ENCODE results near the gene KLHL2.
"Not testable (repeated sequence)": the region's sequence is repeated elsewhere in the genome, so short reads cannot be mapped to it uniquely, and the experiment has no call there.

Gene KLHL2

DNA sequence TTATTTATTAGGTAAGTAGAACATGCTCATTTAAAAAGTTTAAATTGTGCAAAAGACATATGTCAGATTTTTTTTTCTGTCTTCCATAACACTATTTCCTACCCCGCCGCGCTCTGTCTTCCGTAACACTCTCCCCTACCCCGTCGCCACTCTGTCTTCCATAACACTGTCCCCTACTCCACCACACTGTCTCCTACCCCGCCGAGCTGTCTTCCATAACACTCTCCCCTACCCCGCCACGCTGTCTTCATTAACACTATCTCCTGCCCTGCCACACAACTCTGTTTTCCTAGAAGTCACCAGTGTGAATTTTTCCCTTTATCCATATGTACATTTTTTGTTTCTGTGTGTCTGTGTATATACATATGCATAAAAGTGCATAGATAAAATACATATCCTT is 124.5 kb downstream of the KLHL2 start:
- DNase-seq: no peak

GRCh38 chr4:165332502-165332901 is 125.1 kb downstream of the KLHL2 start:
- no peak for DNase-seq

DNA sequence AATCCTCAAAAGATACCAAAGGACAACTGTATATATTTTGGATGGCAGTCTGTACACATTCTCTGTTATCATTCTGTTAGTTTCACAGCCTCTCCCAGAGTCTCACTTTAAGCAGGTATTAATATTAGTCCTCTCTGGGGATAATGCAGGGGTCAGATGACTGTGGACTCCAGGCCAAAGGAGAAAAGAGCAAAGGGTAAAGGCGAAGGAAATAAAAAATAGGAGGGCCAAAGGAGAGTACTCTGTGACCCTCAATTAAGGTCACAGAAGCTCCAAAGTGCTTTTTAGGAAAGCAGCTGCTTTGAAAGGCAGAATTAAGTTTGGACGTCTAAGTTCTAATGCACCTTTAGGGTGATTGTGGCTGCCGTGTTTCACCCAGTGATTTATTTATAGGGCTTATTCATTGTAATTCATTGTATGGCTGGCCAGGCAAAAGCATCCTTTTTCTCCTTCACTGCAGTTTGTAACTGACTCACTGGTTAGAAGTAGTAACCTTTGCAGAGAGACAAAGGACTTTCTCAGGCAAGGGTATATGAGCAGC is 127.9 kb downstream of the KLHL2 start:
- DNase-seq: no peak

GRCh38 chr4:165336743-165337142 is 129.4 kb downstream of the KLHL2 start:
- no peak for DNase-seq

GRCh38 chr4:165342340-165342739 is 135.0 kb downstream of the KLHL2 start:
- not testable (repeated sequence) for DNase-seq

- DNase-seq: no peak
Measured at GRCh38 chr4:165343353-165344191, 136.2 kb downstream of the KLHL2 start.

- no peak for DNase-seq
Measured at GRCh38 chr4:165345666-165346417, 138.5 kb downstream of the KLHL2 start.

GRCh38 chr4:165347647-165348569 is 140.5 kb downstream of the KLHL2 start:
- no peak for DNase-seq

GRCh38 chr4:165351359-165352130 is 144.2 kb downstream of the KLHL2 start:
- DNase-seq: no peak

- DNase-seq: peak; percentile 46
Measured at GRCh38 chr4:165355900-165356300, 148.5 kb downstream of the KLHL2 start.

- DNase-seq: no peak
Measured at GRCh38 chr4:165359506-165359905, 152.1 kb downstream of the KLHL2 start.

DNA sequence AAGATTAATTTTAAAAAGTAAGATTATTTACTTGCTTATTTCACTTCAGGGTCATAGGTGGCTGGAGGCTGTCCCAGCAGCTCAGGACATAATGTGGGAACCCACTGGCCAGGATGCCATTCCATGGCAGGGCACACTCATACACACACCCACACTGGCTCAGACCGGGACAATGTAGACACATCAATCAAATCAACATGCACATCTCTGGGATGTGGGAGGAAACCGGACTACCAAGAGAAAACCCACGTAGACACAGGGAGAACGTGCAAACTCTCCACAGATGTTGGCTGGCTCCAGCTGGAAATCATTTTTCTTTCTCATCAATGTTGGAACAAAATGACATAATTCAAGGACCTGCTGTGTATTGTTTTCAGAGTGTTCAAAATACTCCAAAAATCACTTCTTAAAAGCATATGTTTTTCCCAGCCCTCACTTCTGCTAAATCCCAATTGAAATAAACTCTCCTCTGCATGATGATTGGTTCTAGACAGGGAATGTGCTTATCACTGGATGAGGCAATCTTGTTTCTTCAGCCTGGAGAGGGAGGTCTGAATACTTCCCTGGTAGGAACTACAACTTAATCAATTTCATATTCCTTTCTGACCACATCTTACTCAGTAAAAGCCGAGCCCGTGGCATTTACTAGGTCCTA is 152.8 kb downstream of the KLHL2 start:
- DNase-seq: no peak

- DNase-seq: no peak
Measured at GRCh38 chr4:165360985-165361670, 153.8 kb downstream of the KLHL2 start.

DNA sequence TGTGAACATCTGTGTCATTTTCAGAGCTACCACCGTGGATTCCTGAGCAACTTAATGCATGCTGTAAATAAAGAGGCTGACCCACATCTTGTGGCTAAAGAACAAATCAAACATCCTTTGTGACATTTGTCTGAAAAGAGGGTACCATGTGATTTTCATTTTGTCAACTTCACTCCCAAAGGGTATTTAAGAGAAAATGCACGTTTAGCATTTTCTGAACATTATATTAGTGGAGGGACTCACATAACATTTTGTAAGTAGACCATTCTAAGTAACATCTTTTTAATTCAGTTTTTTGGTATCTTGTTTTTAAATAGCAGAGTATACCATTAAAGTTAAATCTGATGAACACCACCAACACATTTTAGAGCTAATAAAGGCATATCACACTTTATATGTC is 154.4 kb downstream of the KLHL2 start:
- DNase-seq: no peak

GRCh38 chr4:165364452-165365080 is 157.2 kb downstream of the KLHL2 start:
- DNase-seq: no peak

DNA sequence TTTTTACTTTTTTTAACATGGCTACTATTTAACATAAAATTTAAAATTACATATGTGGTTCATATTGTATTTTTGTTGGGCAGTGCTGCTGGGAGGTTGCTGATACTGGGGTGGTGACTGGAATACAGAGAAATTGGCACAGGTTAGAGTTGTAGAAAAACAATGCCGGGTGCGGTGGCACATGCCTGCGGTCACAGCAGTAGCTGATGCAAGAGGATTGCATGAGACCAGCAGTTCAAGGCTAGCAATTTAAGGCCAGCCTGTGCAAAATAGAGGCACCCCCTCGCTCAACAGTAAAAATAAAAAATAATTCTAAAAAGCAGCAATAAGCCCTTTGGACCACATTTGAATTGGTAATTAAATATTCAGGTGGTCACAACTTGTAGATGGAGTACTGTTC is 159.7 kb downstream of the KLHL2 start:
- DNase-seq: no peak

DNA sequence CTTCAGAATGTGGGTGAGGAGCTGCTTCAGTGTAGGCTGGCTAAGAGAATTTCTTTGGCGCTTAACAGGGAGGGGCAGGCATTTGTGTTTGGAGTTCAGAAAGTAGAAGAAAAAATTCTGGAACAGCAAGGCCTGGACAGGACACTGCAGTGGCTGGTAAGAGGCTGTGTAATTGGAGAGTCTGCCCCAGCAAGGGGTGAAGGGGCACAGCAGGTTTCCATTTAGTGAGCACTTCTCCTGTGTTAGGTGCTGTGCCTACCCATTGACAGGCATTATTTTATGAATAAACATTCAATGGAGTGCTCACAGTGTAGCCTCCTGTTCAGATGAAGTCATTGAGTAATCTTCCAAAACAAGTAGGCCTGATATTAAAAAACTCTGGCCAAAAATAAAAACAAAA is 160.8 kb downstream of the KLHL2 start:
- no peak for DNase-seq

GRCh38 chr4:165368567-165368966 is 161.2 kb downstream of the KLHL2 start:
- no peak for DNase-seq

- no peak for DNase-seq
Measured at GRCh38 chr4:165369522-165369921, 162.2 kb downstream of the KLHL2 start.

- no peak for DNase-seq
Measured at GRCh38 chr4:165370530-165370929, 163.2 kb downstream of the KLHL2 start.
